Skeletal muscle satellite cell (primary cell): ENCODE results near the gene ZNF70.

Experiments
- H3K27me3 ChIP-seq: 2 replicates; pipeline ENCODE4 v1.7.0; 2013; ENCODE audit warnings: low read length; ENCODE audit not compliant: control insufficient read depth, insufficient read depth
- H3K36me3 ChIP-seq: 2 replicates; pipeline ENCODE4 v1.7.0; 2013; ENCODE audit warnings: mild to moderate bottlenecking, control low read depth, low read length; ENCODE audit not compliant: insufficient read depth
- H3K4me1 ChIP-seq: 2 replicates; pipeline ENCODE4 v1.7.0; 2013; ENCODE audit warnings: low read length; ENCODE audit not compliant: control insufficient read depth, insufficient read depth
- H3K4me2 ChIP-seq: 2 replicates; pipeline ENCODE4 v1.7.0; 2013; ENCODE audit warnings: mild to moderate bottlenecking, low read length
- H3K4me3 ChIP-seq: 2 replicates; pipeline ENCODE4 v1.7.0; 2013; ENCODE audit warnings: low read length
- H3K9ac ChIP-seq: 2 replicates; pipeline ENCODE4 v1.7.0; 2013; ENCODE audit warnings: mild to moderate bottlenecking, low read depth, low read length, moderate library complexity
- H3K9me3 ChIP-seq: replicated peaks from 2 replicates; pipeline ENCODE4 v1.7.0; 2013; ENCODE audit warnings: mild to moderate bottlenecking, control low read depth, low read length

Gene ZNF70

DNA sequence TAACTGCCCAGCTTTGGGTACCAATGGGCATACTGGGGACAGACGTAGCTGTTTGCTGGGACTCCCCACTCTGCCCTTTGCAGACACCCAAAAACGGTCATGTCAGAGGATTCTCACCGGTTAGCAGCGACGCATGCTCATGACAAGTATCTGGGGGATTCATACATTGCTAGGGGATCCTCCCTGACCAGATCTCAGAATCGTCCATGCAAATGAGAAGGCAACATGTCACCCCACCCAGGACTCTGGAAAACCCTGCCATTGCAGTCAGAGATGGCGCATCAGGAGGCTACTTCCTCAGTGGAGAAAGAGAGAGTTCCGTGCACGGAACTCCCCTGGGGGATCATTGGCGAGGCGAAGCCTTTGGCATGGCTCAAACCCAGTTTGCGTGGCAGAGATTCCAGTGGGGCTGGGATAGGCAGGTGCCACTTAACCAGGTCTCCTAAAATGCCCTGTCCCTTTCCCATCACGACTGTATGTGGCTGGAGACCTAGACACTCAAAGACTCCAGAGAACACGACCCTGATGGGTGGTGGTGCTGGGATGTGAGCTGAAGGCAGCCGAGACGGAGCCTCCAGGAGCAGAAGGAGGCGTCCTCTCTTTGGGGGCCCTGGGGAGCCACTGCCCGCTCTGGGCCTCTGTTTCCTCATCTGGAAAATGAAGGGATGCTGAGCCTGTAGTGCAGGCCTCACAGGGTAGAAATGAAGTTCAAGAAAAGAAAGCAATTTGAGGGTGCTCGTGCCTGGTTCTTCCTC lies 55.2 kb downstream of the ZNF70 start:
- H3K27me3 ChIP-seq: no peaks in the 10 kb centered on the region
- no peak overlapping the region for H3K4me2 ChIP-seq
- peaks cover under 1% of the 10 kb centered on the region for H3K4me1 ChIP-seq
- H3K4me3 ChIP-seq: no peak overlapping the region
- H3K9ac ChIP-seq: no peak overlapping the region
- no peaks in the 10 kb centered on the region for H3K9me3 ChIP-seq
- peaks cover 34% of the 10 kb centered on the region for H3K36me3 ChIP-seq

DNA sequence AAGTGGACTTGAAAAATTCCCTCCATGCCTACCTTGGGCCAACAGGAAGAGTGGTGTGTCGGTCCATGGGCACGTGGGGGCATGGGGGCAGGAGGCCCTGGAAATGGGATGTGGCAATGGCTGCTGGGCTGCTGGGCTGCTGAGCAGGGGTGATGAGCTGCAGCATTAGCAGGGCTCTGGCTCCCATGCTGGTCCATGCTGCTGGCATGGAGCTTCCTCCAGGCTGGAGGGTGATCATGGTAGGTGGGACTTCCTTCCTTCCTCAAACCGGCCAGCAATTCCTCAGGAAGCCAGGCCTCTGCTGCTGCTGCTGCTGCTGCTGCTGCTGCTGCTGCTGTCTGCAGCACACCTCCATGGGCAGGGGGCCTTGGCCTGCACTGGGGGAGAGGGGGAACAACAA lies 55.8 kb downstream of the ZNF70 start:
- Histone ChIP-seq H3K4me2 (no peak overlapping the region), H3K4me3 (no peak overlapping the region), H3K36me3 (peaks cover 30% of the 10 kb centered on the region), H3K9me3 (no peaks in the 10 kb centered on the region), H3K27me3 (no peaks in the 10 kb centered on the region), H3K9ac (no peak overlapping the region), H3K4me1 (no peaks in the 10 kb centered on the region)

DNA sequence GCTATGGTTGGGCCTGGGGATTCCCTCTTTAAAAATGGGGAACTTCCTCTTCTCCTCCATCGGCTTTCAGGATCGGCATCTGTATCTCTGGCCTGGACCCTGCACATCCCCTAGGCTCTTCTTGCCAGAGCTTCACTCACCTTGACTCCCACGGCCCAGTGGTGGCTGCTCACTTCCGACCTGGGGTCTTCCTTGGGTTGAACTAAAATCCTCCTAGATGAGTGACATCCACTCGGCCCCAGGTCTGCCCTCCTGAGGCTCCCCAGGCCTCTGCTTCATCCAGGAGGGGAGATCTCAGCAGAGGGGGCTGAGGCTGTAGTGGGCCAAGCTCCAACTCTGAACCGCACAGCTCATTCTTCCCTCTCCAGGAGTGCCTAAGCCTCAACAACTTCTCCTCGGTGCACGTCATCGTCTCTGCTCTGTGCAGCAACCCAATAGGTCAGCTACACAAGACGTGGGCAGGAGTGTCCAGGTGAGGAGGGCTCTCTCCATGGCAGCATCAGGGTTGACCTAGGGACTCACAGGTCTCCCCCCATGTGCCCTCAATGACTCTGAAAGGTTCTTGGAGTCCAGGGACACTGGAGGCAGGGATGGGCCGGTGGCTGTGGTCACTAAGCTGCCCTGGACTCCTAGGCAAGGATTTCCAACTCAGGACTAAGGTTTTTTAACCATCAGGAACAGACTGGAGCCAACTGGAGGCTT lies 56.8 kb downstream of the ZNF70 start:
- H3K9me3 ChIP-seq: no peaks in the 10 kb centered on the region
- no peak overlapping the region for H3K4me3 ChIP-seq
- H3K9ac ChIP-seq: no peak overlapping the region
- no peaks in the 10 kb centered on the region for H3K27me3 ChIP-seq
- H3K36me3 ChIP-seq: peaks cover 26% of the 10 kb centered on the region
- no peak overlapping the region for H3K4me2 ChIP-seq
- no peaks in the 10 kb centered on the region for H3K4me1 ChIP-seq

DNA sequence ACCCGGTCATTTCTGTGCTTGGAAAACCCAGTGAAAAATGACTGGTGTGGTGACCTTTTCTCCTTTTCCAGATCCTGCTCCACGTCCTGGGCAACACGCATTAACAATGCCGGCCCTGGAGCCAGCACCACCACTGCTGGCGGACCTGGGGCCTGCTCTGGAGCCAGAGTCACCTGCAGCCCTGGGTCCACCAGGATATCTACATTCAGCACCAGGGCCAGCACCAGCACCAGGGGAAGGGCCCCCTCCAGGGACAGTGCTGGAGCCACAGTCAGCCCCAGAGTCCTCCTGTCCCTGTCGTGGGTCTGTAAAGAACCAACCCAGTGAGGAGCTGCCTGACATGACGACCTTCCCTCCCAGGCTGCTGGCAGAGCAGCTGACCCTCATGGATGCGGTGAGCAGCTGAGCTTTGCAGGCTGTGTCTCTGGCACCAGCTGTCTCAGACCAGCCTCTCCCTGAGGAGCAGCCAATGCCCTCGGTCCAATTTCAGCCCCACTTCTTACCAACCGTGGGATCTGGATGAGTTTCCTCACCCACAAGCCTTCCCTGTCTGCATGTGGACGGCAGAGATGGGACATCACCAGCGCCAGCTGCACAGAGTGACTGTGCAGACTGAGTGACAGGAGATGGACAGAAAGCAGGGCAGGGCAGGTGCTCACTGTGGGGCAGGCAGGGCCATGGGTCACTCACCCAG lies 58.2 kb downstream of the ZNF70 start:
- Histone ChIP-seq H3K4me3 (no peak overlapping the region), H3K4me2 (no peak overlapping the region), H3K4me1 (no peaks in the 10 kb centered on the region), H3K9ac (no peak overlapping the region), H3K27me3 (no peaks in the 10 kb centered on the region), H3K36me3 (peaks cover 27% of the 10 kb centered on the region), H3K9me3 (no peaks in the 10 kb centered on the region)

DNA sequence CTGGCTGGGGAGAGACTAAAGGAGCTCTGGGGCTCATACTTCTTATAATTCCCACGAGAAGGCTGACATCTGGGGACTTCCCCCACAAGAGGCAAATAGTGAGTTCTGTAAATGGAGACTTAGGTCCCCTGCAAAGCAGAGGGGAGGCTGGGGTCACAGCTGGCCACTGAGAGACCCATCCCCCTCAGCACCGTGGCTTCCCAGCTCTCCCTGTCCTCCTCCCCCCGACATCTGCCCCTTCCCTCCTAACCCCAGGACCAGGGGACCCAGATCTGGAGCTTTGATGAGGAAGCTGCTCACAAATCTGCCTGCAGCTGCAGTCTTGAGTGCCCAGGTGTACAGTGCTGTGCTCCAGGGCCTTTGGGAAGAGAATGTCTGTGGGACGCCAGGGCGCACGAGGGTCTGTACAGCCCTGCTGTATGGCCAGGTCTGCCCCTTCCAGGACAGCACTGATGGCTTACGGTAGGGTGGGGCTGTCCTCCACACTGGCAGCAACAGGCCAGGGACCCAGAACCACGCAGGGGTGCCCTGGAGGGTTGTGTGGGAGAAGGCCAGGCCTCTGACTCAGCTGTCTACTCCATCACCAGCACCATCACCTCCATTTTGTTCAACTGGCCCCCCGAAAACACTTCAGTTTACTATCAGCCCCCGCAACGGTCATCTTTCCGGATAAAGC lies 59.0 kb downstream of the ZNF70 start:
- Histone ChIP-seq H3K9me3 (no peaks in the 10 kb centered on the region), H3K4me1 (no peaks in the 10 kb centered on the region), H3K36me3 (peaks cover 27% of the 10 kb centered on the region)

DNA sequence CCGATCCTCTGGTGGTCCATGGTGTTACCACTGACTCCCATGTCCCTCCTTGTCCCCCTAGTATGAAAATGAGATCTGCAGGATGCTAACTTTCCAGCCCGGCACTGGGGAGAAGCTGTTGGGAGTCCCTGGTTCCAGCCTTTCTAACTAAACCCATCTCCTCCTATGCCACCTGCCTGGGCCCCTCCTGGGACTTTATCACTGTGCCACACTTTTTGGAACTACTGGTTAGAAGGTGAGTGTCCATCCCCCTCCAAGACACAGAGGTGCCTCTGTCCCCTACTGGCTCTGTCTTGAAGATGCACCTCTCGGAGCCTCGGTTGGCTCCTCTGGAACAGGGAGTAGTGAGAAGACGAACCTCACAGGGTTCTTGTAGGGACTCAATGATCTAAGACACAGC lies 60.2 kb downstream of the ZNF70 start, which contains the start of gene RGL4:
Gene RGL4 (plus strand): TSS at position 301 of the 400 bp plus-strand sequence. CDS start 1,018 bp downstream, outside the sequence.
- Histone ChIP-seq H3K4me1 (no peaks in the 10 kb centered on the region), H3K9ac (no peak within 1 kb of the TSS), H3K27me3 (no peaks in the 10 kb centered on the region), H3K4me2 (no peak within 1 kb of the TSS), H3K36me3 (peaks cover 27% of the 10 kb centered on the region), H3K9me3 (no peaks in the 10 kb centered on the region), H3K4me3 (no peak within 1 kb of the TSS)

More for the DNA sequence above, 59.0 kb downstream of the ZNF70 start:
- Histone ChIP-seq H3K9ac (no peak overlapping the region), H3K4me2 (no peak overlapping the region), H3K27me3 (no peaks in the 10 kb centered on the region), H3K4me3 (no peak overlapping the region)

DNA sequence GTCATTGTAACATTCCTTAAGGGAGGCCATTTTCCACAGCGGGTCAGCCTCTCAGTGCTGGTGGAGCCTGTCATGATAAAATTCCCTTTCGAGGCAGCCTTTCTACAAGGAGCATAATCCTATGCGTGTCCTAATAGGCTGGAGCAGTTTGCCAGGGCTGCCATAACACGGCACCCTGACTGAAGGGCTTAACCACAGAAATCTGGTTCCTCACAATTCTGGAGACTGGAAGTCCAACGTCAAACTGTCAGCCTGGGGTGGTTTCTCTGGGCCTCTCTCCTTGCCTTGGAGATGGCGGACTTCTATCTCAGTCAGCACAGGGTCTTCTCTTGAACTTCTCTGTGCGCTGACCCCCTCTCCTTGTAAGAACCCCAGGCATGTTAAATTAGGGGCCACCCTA lies 61.5 kb downstream of the ZNF70 start:
- H3K36me3 ChIP-seq: peaks cover 20% of the 10 kb centered on the region
- H3K4me3 ChIP-seq: no peak overlapping the region
- no peaks in the 10 kb centered on the region for H3K9me3 ChIP-seq
- no peak overlapping the region for H3K4me2 ChIP-seq
- H3K27me3 ChIP-seq: no peaks in the 10 kb centered on the region
- peaks cover 12% of the 10 kb centered on the region for H3K4me1 ChIP-seq
- H3K9ac ChIP-seq: no peak overlapping the region
